K562 (cell line): ENCODE measurements around the gene LPCAT2. TPM values are rescaled to one million over a fixed set of nuclear protein-coding genes. Genes with fewer than 3 reads are reported as not detected.

ENCODE experiments used
- ATAC-seq: fragments of 200-7000 bp; cut with Tn5 transposase; 3 replicates; pipeline ENCODE4 v1.9.1; 2020; ENCODE audit warnings: moderate library complexity
- BruUV-seq: library from RNA; stranded (reverse); fragments of 400-500 nt; replicated peaks from 2 replicates; lab custom pipeline; 2021; lab: Mats Ljungman, UMichigan
- CTCF ChIA-PET: fragments of 300-600 bp; formaldehyde crosslinking; extraction: SDS; loops from one replicate; lab custom pipeline; 2021; ENCODE audit warnings: low intra/inter-chr PET ratio; lab: Yijun Ruan, JAX
- POLR2A ChIA-PET: fragments of 300-600, 350-650 bp; sonication (Branson Sonifier 250); formaldehyde crosslinking; extraction: SDS; loops from one replicate; lab custom pipeline; 2021; ENCODE audit warnings: antibody characterized with exemption, inconsistent platforms; lab: Yijun Ruan, JAX
- DNase-seq, 4 experiments: peaks; one replicate each; pipeline versions ENCODE4 v3.0.0 to v3.0.0-alpha.2; 2011 to 2018; ENCODE audit warnings: low spot score in 3 of 4, mixed read lengths in 3 of 4; ENCODE audit errors: extremely low read depth in 1 of 4
- FAIRE-seq: peaks from 2 replicates; lab custom pipeline; 2011; peaks lifted over from hg19 to GRCh38; lab: Jason Lieb, UNC
- H2AFZ ChIP-seq: 2 replicates; pipeline ENCODE4 v1.6.0; 2011; ENCODE audit warnings: low read depth, low read length, control low read depth, inconsistent platforms
- H3K27ac ChIP-seq: fragments of 200-600 bp; 3 replicates; pipeline ENCODE4 v1.8.0; 2011; ENCODE audit warnings: low read depth, mild to moderate bottlenecking, control low read depth, inconsistent platforms, low read length, moderate library complexity, mixed read lengths; ENCODE audit errors: extremely low read depth
- H3K27me3 ChIP-seq, 2 experiments: fragments of 300-600 bp in 1 of 2; 2 replicates in 1 of 2; 3 replicates in 1 of 2; pipeline versions ENCODE4 v1.6.0 to v1.8.0; 2011; ENCODE audit warnings: inconsistent platforms in 2 of 2, low read length in 2 of 2, mild to moderate bottlenecking in 1 of 2, mixed read lengths in 1 of 2, moderate library complexity in 1 of 2; ENCODE audit not compliant: control insufficient read depth in 2 of 2, insufficient read depth in 2 of 2
- H3K36me3 ChIP-seq: fragments of 300-600 bp; 3 replicates; pipeline ENCODE4 v1.8.0; 2011; ENCODE audit warnings: mild to moderate bottlenecking, low read length, inconsistent platforms; ENCODE audit not compliant: control insufficient read depth, insufficient read depth
- H3K4me1 ChIP-seq, 2 experiments: fragments of 200-600 bp in 1 of 2; replicated peaks in 1 of 2; 2 replicates in 1 of 2; 3 replicates in 1 of 2; pipeline versions ENCODE4 v1.5.1 to v1.8.0; 2011; ENCODE audit warnings: inconsistent platforms in 2 of 2, low read length in 2 of 2, mild to moderate bottlenecking in 1 of 2, mixed read lengths in 1 of 2, moderate library complexity in 1 of 2; ENCODE audit not compliant: control insufficient read depth in 2 of 2, insufficient read depth in 2 of 2
- H3K4me2 ChIP-seq: 2 replicates; pipeline ENCODE4 v1.6.1; 2011; ENCODE audit warnings: low read length, control low read depth, inconsistent platforms, mixed read lengths; ENCODE audit not compliant: insufficient read depth
- H3K4me3 ChIP-seq: fragments of 200-600 bp; sonication (generic), shearing (Covaris generic); 2 replicates; pipeline ENCODE4 v1.5.1; 2016; ENCODE audit warnings: control low read depth, inconsistent platforms
- H3K79me2 ChIP-seq: fragments of 200-600 bp; 3 replicates; pipeline ENCODE4 v1.8.0; 2011; ENCODE audit warnings: low read length, inconsistent platforms; ENCODE audit not compliant: control insufficient read depth, insufficient read depth
- H3K9ac ChIP-seq, 2 experiments: 2 replicates each; pipeline versions ENCODE4 v1.6.0 to v1.6.1; 2011; ENCODE audit warnings: low read depth in 2 of 2, low read length in 2 of 2, control low read depth in 1 of 2, inconsistent platforms in 1 of 2, mild to moderate bottlenecking in 1 of 2, mixed read lengths in 1 of 2; ENCODE audit not compliant: insufficient read depth in 1 of 2
- H3K9me1 ChIP-seq: one replicate; pipeline ENCODE4 v1.6.0; 2011; ENCODE audit warnings: inconsistent platforms, mild to moderate bottlenecking, low read length, moderate library complexity; ENCODE audit not compliant: control insufficient read depth, insufficient read depth
- H3K9me3 ChIP-seq: replicated peaks from 2 replicates; pipeline ENCODE4 v1.5.1; 2011; ENCODE audit warnings: low read depth, low read length, inconsistent platforms; ENCODE audit not compliant: control insufficient read depth, insufficient read depth
- H4K20me1 ChIP-seq: replicated peaks from 2 replicates; pipeline ENCODE4 v1.6.1; 2011; ENCODE audit warnings: low read length, inconsistent platforms, mixed read lengths; ENCODE audit not compliant: control insufficient read depth, insufficient read depth
- CHAMP1 ChIP-seq: fragments of 450-650 bp; IDR thresholded peaks from 2 replicates; pipeline ENCODE4 v1.6.1; 2016; ENCODE audit warnings: mild to moderate bottlenecking
- CHD4 ChIP-seq: fragments of 200-600 bp; sonication (generic); IDR thresholded peaks from 3 replicates; pipeline ENCODE4 v1.6.1; 2012; ENCODE audit warnings: low read depth, mild to moderate bottlenecking, mixed read lengths, low read length, inconsistent platforms; ENCODE audit not compliant: insufficient read depth, insufficient replicate concordance, poor library complexity, severe bottlenecking
- DDX20 ChIP-seq: fragments of 450-650 bp; IDR thresholded peaks from 2 replicates; pipeline ENCODE4 v1.6.1; 2016; ENCODE audit warnings: missing genetic modification characterization, low read depth, mild to moderate bottlenecking, missing compliant biosample characterization, moderate library complexity
- E2F1 ChIP-seq: sonication (generic); formaldehyde crosslinking; IDR thresholded peaks from 2 replicates; pipeline ENCODE4 v1.8.1; 2023; ENCODE audit warnings: mild to moderate bottlenecking, missing genetic modification reagents, moderate library complexity
- HDAC2 ChIP-seq: fragments of 450-650 bp; IDR thresholded peaks from 2 replicates; pipeline ENCODE4 v1.6.1; 2016; ENCODE audit warnings: mild to moderate bottlenecking
- ID3 ChIP-seq, 2 experiments: fragments of 250-450 bp in 1 of 2; fragments of 450-650 bp in 1 of 2; sonication (Bioruptor Pico) in 1 of 2; IDR thresholded peaks; 2 replicates each; pipeline versions ENCODE4 v1.6.1 to v1.8.0; 2016 to 2021; ENCODE audit warnings: mild to moderate bottlenecking in 2 of 2, moderate library complexity in 2 of 2, missing compliant biosample characterization in 1 of 2, missing genetic modification characterization in 1 of 2
- NFRKB ChIP-seq: fragments of 450-650 bp; IDR thresholded peaks from 2 replicates; pipeline ENCODE4 v1.6.1; 2016; ENCODE audit warnings: low read depth
- SMAD2 ChIP-seq: fragments of 150-350 bp; IDR thresholded peaks from 2 replicates; pipeline ENCODE4 v1.6.1; 2014; ENCODE audit warnings: low read depth, mild to moderate bottlenecking, low read length
- SREBF1 ChIP-seq: fragments of 150-350 bp; IDR thresholded peaks from 2 replicates; pipeline ENCODE4 v1.6.1; 2014; ENCODE audit warnings: antibody characterized with exemption, low read depth, low read length, borderline replicate concordance
- ZNF274 ChIP-seq: IDR thresholded peaks from 2 replicates; pipeline ENCODE4 v1.6.1; 2011; ENCODE audit warnings: low read depth, mild to moderate bottlenecking, low read length, moderate library complexity, borderline replicate concordance
- WGBS: fragments of 100-300 bp; shearing (Covaris generic); methylation state at CpG from one replicate; pipeline ENCODE4 v1.1.6; 2016; ENCODE audit warnings: low coverage, mixed read lengths; ENCODE audit not compliant: insufficient coverage; ENCODE audit errors: missing lambda C conversion rate; 5-methylcytosine and 5-hydroxymethylcytosine counted together
- in situ Hi-C: fragments of 300-500 bp; cut with MboI; formaldehyde crosslinking; loops from 4 replicates; pipeline ENCODE4 v1.15.0; 2018; ENCODE audit warnings: inconsistent platforms, mixed read lengths
- intact Hi-C: fragments of 100-400 bp; cut with micrococcal nuclease; formaldehyde crosslinking; loops from 2 replicates; pipeline ENCODE4 v1.14.2; 2022
- polyA plus RNA-seq, 8 experiments: library from polyadenylated mRNA; depleted of rRNA in 4 of 8; stranded (reverse) in 5 of 8; unstranded in 3 of 8; fragments of >200 nt; fragmentation: Nextera tagmentation in 2 of 8; fragmentation: Illumina TruSeq in 1 of 8; extraction: Ambion mirVana in 2 of 8; extraction: Trizol in 1 of 8; gene quantifications; 2 replicates each; pipeline versions ENCODE4 v1.2.1 to v1.2.3, GENCODE V29; 2011 to 2014; ENCODE audit warnings: inconsistent platforms in 1 of 8, missing spikeins in 1 of 8
- total RNA-seq, 7 experiments: library from RNA; depleted of rRNA in 6 of 7; stranded (reverse); fragments of >200 nt in 6 of 7; fragmentation: Illumina TruSeq in 2 of 7; extraction: Trizol in 2 of 7; gene quantifications; 2 replicates each; pipeline versions ENCODE4 v1.2.1 to v1.2.3, GENCODE V29; 2011 to 2021; ENCODE audit warnings: low replicate concordance in 1 of 7

LPCAT2 gene
- total and polyA plus RNA-seq, 9 of the 15 experiments (the other 6 are each of a cell fraction or from before 2014, with no cell fraction given), result 2.9 to 15.0 (median 7.3) TPM

- TF ChIP-seq E2F1 (CRISPR knock-in tag) (no peak), NFRKB (no peak), HDAC2 (no peak)
Observed at GRCh38 chr16:55491691-55492090, 17.2 kb upstream of the LPCAT2 start (continued).

- Histone ChIP-seq H2AFZ (no peak overlapping the region), H3K27me3 (peaks cover 7 to 31% of the 10 kb centered on the region in 2 experiments; a peak in 4 of 5 replicates), H3K27ac (no peak overlapping the region), H3K79me2 (no peaks in the 10 kb centered on the region), H3K9me1 (no peaks in the 10 kb centered on the region), H4K20me1 (peaks cover 4% of the 10 kb centered on the region; the same call in 1 of the 2 replicates), H3K4me1 (no peaks in the 10 kb centered on the region), H3K4me3 (no peak overlapping the region), H3K36me3 (no peaks in the 10 kb centered on the region), H3K4me2 (no peak overlapping the region), H3K9me3 (no peaks in the 10 kb centered on the region), H3K9ac (no peak overlapping the region)
- DNase-seq (no peak), ATAC-seq (no peak), FAIRE-seq (no peak)
- CTCF ChIA-PET, result no interaction called here
- 3% methylated on average over 10 of the region's 10 CpGs for WGBS
- no peak for TF ChIP-seq DDX20 (tag)
- TF ChIP-seq SMAD2, result no peak
- no peak for TF ChIP-seq ZNF274
- TF ChIP-seq SREBF1, result no peak
- no peak for TF ChIP-seq ID3 (CRISPR knock-in tag; IDR thresholded peaks at IDR 0.05)
- TF ChIP-seq ID3 (tag; IDR thresholded peaks at IDR 0.05), result no peak
- no peak for TF ChIP-seq CHAMP1
- no peak for TF ChIP-seq CHD4
- TF ChIP-seq HDAC2, result no peak
- POLR2A ChIA-PET, result no interaction called here
- intact Hi-C loops (loop anchor here (10.0 kb wide), 1 partner anchor 152 kb away; no protein-coding TSS in a partner anchor), in situ Hi-C loops (loop anchor here (10.0 kb wide), 1 partner anchor 352 kb away; no protein-coding TSS in a partner anchor)
- no TSS peak for BruUV-seq
Observed at GRCh38 chr16:55492756-55493380, 16.0 kb upstream of the LPCAT2 start.
